Sigmoid colon (tissue), 4 donors: Measurements from ENCODE around the gene CDH1.

Source experiments
- EP300 ChIP-seq, 4 donors: sonication (generic); formaldehyde crosslinking; IDR thresholded peaks; one replicate each; pipeline ENCODE4 v1.6.1; 2017; ENCODE audit warnings: antibody characterized with exemption in 4 of 4
- POLR2A ChIP-seq, 2 donors: fragments of 450-650 bp; IDR thresholded peaks; one replicate each; pipeline ENCODE4 v1.6.1; 2016; ENCODE audit warnings: antibody characterized with exemption in 2 of 2, mild to moderate bottlenecking in 2 of 2, moderate library complexity in 2 of 2
- TF ChIP-seq, protein P1 (sequence below), 4 experiments: fragments of 450-650 bp in 3 of 4; fragments of 200-600 bp in 1 of 4; IDR thresholded peaks; one replicate each; pipeline ENCODE4 v1.5.1; 2016 to 2019; ENCODE audit warnings: antibody characterized with exemption in 4 of 4, mild to moderate bottlenecking in 3 of 4, moderate library complexity in 2 of 4

- TF ChIP-seq, protein P1, sequence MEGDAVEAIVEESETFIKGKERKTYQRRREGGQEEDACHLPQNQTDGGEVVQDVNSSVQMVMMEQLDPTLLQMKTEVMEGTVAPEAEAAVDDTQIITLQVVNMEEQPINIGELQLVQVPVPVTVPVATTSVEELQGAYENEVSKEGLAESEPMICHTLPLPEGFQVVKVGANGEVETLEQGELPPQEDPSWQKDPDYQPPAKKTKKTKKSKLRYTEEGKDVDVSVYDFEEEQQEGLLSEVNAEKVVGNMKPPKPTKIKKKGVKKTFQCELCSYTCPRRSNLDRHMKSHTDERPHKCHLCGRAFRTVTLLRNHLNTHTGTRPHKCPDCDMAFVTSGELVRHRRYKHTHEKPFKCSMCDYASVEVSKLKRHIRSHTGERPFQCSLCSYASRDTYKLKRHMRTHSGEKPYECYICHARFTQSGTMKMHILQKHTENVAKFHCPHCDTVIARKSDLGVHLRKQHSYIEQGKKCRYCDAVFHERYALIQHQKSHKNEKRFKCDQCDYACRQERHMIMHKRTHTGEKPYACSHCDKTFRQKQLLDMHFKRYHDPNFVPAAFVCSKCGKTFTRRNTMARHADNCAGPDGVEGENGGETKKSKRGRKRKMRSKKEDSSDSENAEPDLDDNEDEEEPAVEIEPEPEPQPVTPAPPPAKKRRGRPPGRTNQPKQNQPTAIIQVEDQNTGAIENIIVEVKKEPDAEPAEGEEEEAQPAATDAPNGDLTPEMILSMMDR (IDR thresholded peaks at IDR 0.05): no peak
- no peak for TF ChIP-seq EP300 (IDR thresholded peaks at IDR 0.05)
- TF ChIP-seq POLR2A (IDR thresholded peaks at IDR 0.05): no peak
Measured at GRCh38 chr16:68750193-68750695, 13.2 kb downstream of the CDH1 start.
